NCI-H69 (cell line): ENCODE data around the gene PLEKHM3.
"Not testable (repeated sequence)": the region's sequence is repeated elsewhere in the genome, so short reads cannot be mapped to it uniquely, and the experiment has no call there.

ENCODE experiments used
- DNase-seq: peaks from one replicate; lab custom pipeline; 2025; lab: John Stamatoyannopoulos, UW

PLEKHM3 gene

GRCh38 chr2:207949245-207949644, 76.1 kb downstream of the PLEKHM3 start:
- not testable (repeated sequence) for DNase-seq

GRCh38 chr2:207944979-207945600, 80.2 kb downstream of the PLEKHM3 start:
- DNase-seq = no peak

- no peak for DNase-seq
Observed at GRCh38 chr2:207944334-207944733, 81.0 kb downstream of the PLEKHM3 start.

GRCh38 chr2:207939342-207940108, 85.8 kb downstream of the PLEKHM3 start:
- DNase-seq = peak; percentile 90

GRCh38 chr2:207938886-207939285, 86.4 kb downstream of the PLEKHM3 start:
- peak; percentile 43 for DNase-seq

GRCh38 chr2:207938415-207938814, 86.9 kb downstream of the PLEKHM3 start:
- DNase-seq = no peak

- DNase-seq = no peak
Observed at GRCh38 chr2:207937823-207938222, 87.5 kb downstream of the PLEKHM3 start.

- DNase-seq = no peak
Observed at GRCh38 chr2:207937253-207937652, 88.1 kb downstream of the PLEKHM3 start.

GRCh38 chr2:207936380-207936779, 88.9 kb downstream of the PLEKHM3 start:
- peak; percentile 4 for DNase-seq

GRCh38 chr2:207935991-207936370, 89.3 kb downstream of the PLEKHM3 start:
- no peak for DNase-seq

GRCh38 chr2:207935121-207935990, 90.0 kb downstream of the PLEKHM3 start:
- no peak for DNase-seq

- DNase-seq = no peak
Observed at GRCh38 chr2:207934720-207935119, 90.6 kb downstream of the PLEKHM3 start.

GRCh38 chr2:207933396-207934065, 91.8 kb downstream of the PLEKHM3 start:
- peak; percentile 21 for DNase-seq

- peak; percentile 8 for DNase-seq
Observed at GRCh38 chr2:207932106-207932505, 93.2 kb downstream of the PLEKHM3 start.

- DNase-seq = peak; percentile 95
Observed at GRCh38 chr2:207930747-207931146, 94.6 kb downstream of the PLEKHM3 start.

- DNase-seq = peak; percentile 10
Observed at GRCh38 chr2:207929923-207930322, 95.4 kb downstream of the PLEKHM3 start.

- DNase-seq = peak; percentile 9
Observed at GRCh38 chr2:207928079-207928478, 97.2 kb downstream of the PLEKHM3 start.

GRCh38 chr2:207926989-207927300, 98.4 kb downstream of the PLEKHM3 start:
- no peak for DNase-seq

GRCh38 chr2:207926133-207926988, 99.0 kb downstream of the PLEKHM3 start:
- DNase-seq = no peak

GRCh38 chr2:207925601-207926000, 99.7 kb downstream of the PLEKHM3 start:
- DNase-seq = no peak

GRCh38 chr2:207921606-207922005, 103.7 kb downstream of the PLEKHM3 start:
- DNase-seq = no peak
